Neural cell (in vitro differentiated cells): ENCODE results near the gene VCP. TPM values are rescaled to one million over a fixed set of nuclear protein-coding genes. Genes with fewer than 3 reads are reported as not detected.

Experiments
- H2AFZ ChIP-seq: fragments of 200-600, 300-800 bp; sonication (generic), shearing (Covaris generic); 2 replicates; pipeline ENCODE4 v1.6.0; 2014; ENCODE audit warnings: low read depth, mild to moderate bottlenecking, antibody characterized with exemption, low read length, moderate library complexity
- H3F3A ChIP-seq: fragments of 200-600 bp; shearing (Covaris generic); 2 replicates; pipeline ENCODE4 v1.6.1; 2016; ENCODE audit warnings: mild to moderate bottlenecking, moderate library complexity, mixed read lengths, antibody characterized with exemption, low read length; ENCODE audit not compliant: insufficient read depth, poor library complexity, severe bottlenecking
- H3K27ac ChIP-seq: fragments of 200-600, 300-800 bp; sonication (generic), shearing (Covaris generic); 2 replicates; pipeline ENCODE4 v1.5.1; 2014; ENCODE audit warnings: mild to moderate bottlenecking, low read length, moderate library complexity
- H3K27me3 ChIP-seq: fragments of 300-800, 200-600 bp; sonication (generic), shearing (Covaris generic); 2 replicates; pipeline ENCODE4 v1.6.0; 2014; ENCODE audit warnings: mild to moderate bottlenecking, low read depth, low read length, moderate library complexity; ENCODE audit not compliant: insufficient read depth
- H3K36me3 ChIP-seq: fragments of 300-800, 200-600 bp; sonication (generic), shearing (Covaris generic); 2 replicates; pipeline ENCODE4 v1.5.1; 2014; ENCODE audit warnings: mild to moderate bottlenecking, antibody characterized with exemption, low read length, moderate library complexity; ENCODE audit not compliant: insufficient read depth
- H3K4me2 ChIP-seq: fragments of 300-800, 200-600 bp; sonication (generic), shearing (Covaris generic); 2 replicates; pipeline ENCODE4 v1.6.0; 2014; ENCODE audit warnings: mild to moderate bottlenecking, low read length
- H3K4me3 ChIP-seq: fragments of 300-800, 200-600 bp; sonication (generic), shearing (Covaris generic); 2 replicates; pipeline ENCODE4 v1.5.1; 2014; ENCODE audit warnings: mild to moderate bottlenecking, low read length, moderate library complexity
- H3K79me2 ChIP-seq: fragments of 200-600 bp; shearing (Covaris generic); replicated peaks from 2 replicates; pipeline ENCODE4 v1.6.0; 2014; ENCODE audit warnings: mild to moderate bottlenecking, low read length, moderate library complexity; ENCODE audit not compliant: insufficient read depth
- H3K9ac ChIP-seq: fragments of 300-800, 200-600 bp; sonication (generic), shearing (Covaris generic); 2 replicates; pipeline ENCODE4 v1.6.1; 2016; ENCODE audit warnings: mild to moderate bottlenecking, low read length, mixed read lengths
- H3K9me2 ChIP-seq: fragments of 200-600 bp; shearing (Covaris generic); 2 replicates; pipeline ENCODE4 v1.6.1; 2016; ENCODE audit warnings: mild to moderate bottlenecking, low read length, mixed read lengths; ENCODE audit not compliant: insufficient read depth
- H3K9me3 ChIP-seq: fragments of 200-600, 300-800 bp; sonication (generic), shearing (Covaris generic); 2 replicates; pipeline ENCODE4 v1.6.1; 2016; ENCODE audit warnings: mild to moderate bottlenecking, mixed run types, low read length, moderate library complexity, mixed read lengths
- H4K20me1 ChIP-seq: fragments of 200-600 bp; shearing (Covaris generic); 2 replicates; pipeline ENCODE4 v1.6.1; 2016; ENCODE audit warnings: mild to moderate bottlenecking, mixed run types; ENCODE audit not compliant: insufficient read depth
- EP300 ChIP-seq: fragments of 450-650 bp; conservative IDR thresholded peaks from 2 replicates; pipeline ENCODE4 v1.6.1; 2014; ENCODE audit warnings: antibody characterized with exemption, mild to moderate bottlenecking, moderate library complexity; ENCODE audit not compliant: poor library complexity, severe bottlenecking
- EZH2 ChIP-seq: fragments of 200-600, 300-800 bp; shearing (Covaris generic), sonication (generic); IDR thresholded peaks from 2 replicates; pipeline ENCODE4 v1.6.1; 2014; ENCODE audit warnings: antibody characterized with exemption, low read length, borderline replicate concordance, mild to moderate bottlenecking; ENCODE audit not compliant: insufficient read depth, poor library complexity, severe bottlenecking
- MXI1 ChIP-seq: fragments of 450-650 bp; conservative IDR thresholded peaks from 2 replicates; pipeline ENCODE4 v1.6.1; 2014; ENCODE audit warnings: antibody characterized with exemption, mild to moderate bottlenecking; ENCODE audit not compliant: poor library complexity, severe bottlenecking
- POLR2AphosphoS5 ChIP-seq: IDR thresholded peaks from 2 replicates; pipeline ENCODE4 v1.6.1; 2012
- RAD21 ChIP-seq: fragments of 450-650 bp; conservative IDR thresholded peaks from 2 replicates; pipeline ENCODE4 v1.6.1; 2014; ENCODE audit warnings: antibody characterized with exemption, mild to moderate bottlenecking, moderate library complexity
- SMC3 ChIP-seq: fragments of 450-650 bp; conservative IDR thresholded peaks from 2 replicates; pipeline ENCODE4 v1.6.1; 2014; ENCODE audit warnings: antibody characterized with exemption, mild to moderate bottlenecking, moderate library complexity; ENCODE audit not compliant: poor library complexity
- TAF1 ChIP-seq: IDR thresholded peaks from 2 replicates; pipeline ENCODE4 v1.6.1; 2012; ENCODE audit warnings: low read depth
- polyA plus RNA-seq: library from polyadenylated mRNA; depleted of rRNA; stranded (reverse); fragments of >200 nt; gene quantifications from 2 replicates; pipeline ENCODE4 v1.2.3, GENCODE V29; 2014
- TF ChIP-seq, protein P1 (sequence below): fragments of 450-650 bp; IDR thresholded peaks from 2 replicates; pipeline ENCODE4 v1.5.1; 2014; ENCODE audit warnings: antibody characterized with exemption, mild to moderate bottlenecking, moderate library complexity; ENCODE audit not compliant: poor library complexity, severe bottlenecking
- TF ChIP-seq, protein P2 (sequence below): IDR thresholded peaks from 2 replicates; pipeline ENCODE4 v1.6.1; 2012; ENCODE audit warnings: borderline replicate concordance

VCP gene
- polyA plus RNA-seq, 1 donor from 2014 or later: 139 TPM

DNA sequence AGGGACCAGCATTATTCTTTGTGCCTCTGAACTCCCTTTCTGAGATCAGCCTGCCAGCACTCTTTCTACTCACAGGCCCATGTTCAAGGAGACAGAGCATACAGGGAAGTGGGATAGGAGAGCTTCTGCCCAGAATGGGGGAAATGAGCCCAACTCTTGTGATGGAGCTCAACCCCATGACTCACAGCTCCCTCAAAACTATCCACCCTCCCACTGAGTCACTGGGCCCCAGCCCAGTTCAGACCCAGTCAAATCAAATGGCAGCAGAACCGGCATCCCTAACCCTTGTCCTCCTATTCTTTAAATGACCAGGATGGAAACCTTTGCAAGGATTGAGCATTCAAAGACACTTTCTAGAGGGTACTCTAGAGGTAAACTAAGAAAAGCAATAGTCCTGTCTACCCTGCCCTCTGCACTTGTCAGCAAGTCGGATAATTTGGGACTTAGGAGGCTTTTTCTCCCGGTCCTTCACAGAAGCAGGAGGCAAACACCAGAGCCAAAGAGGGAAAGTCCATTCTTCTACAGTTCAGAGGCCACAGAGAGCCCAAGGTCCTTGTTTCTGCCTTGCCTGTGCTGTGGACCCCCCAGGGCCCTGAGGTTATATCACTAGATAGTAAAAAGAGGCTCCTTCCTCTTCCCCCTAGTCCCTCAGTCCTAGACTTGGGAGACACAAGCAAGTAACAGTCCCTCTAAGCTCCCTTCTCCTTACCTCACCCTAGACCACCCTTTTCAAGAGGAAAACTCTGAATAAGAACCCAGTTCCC is 40.0 kb upstream of the VCP start:
- H2AFZ ChIP-seq: no peak overlapping the region
- H4K20me1 ChIP-seq: no peaks in the 10 kb centered on the region
- TF ChIP-seq RAD21 (no peak), SMC3 (no peak), EP300 (no peak), MXI1 (no peak), POLR2AphosphoS5 (no peak), EZH2 (no peak), TAF1 (no peak)
- TF ChIP-seq, protein P1, sequence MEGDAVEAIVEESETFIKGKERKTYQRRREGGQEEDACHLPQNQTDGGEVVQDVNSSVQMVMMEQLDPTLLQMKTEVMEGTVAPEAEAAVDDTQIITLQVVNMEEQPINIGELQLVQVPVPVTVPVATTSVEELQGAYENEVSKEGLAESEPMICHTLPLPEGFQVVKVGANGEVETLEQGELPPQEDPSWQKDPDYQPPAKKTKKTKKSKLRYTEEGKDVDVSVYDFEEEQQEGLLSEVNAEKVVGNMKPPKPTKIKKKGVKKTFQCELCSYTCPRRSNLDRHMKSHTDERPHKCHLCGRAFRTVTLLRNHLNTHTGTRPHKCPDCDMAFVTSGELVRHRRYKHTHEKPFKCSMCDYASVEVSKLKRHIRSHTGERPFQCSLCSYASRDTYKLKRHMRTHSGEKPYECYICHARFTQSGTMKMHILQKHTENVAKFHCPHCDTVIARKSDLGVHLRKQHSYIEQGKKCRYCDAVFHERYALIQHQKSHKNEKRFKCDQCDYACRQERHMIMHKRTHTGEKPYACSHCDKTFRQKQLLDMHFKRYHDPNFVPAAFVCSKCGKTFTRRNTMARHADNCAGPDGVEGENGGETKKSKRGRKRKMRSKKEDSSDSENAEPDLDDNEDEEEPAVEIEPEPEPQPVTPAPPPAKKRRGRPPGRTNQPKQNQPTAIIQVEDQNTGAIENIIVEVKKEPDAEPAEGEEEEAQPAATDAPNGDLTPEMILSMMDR: no peak
- TF ChIP-seq, protein P2, sequence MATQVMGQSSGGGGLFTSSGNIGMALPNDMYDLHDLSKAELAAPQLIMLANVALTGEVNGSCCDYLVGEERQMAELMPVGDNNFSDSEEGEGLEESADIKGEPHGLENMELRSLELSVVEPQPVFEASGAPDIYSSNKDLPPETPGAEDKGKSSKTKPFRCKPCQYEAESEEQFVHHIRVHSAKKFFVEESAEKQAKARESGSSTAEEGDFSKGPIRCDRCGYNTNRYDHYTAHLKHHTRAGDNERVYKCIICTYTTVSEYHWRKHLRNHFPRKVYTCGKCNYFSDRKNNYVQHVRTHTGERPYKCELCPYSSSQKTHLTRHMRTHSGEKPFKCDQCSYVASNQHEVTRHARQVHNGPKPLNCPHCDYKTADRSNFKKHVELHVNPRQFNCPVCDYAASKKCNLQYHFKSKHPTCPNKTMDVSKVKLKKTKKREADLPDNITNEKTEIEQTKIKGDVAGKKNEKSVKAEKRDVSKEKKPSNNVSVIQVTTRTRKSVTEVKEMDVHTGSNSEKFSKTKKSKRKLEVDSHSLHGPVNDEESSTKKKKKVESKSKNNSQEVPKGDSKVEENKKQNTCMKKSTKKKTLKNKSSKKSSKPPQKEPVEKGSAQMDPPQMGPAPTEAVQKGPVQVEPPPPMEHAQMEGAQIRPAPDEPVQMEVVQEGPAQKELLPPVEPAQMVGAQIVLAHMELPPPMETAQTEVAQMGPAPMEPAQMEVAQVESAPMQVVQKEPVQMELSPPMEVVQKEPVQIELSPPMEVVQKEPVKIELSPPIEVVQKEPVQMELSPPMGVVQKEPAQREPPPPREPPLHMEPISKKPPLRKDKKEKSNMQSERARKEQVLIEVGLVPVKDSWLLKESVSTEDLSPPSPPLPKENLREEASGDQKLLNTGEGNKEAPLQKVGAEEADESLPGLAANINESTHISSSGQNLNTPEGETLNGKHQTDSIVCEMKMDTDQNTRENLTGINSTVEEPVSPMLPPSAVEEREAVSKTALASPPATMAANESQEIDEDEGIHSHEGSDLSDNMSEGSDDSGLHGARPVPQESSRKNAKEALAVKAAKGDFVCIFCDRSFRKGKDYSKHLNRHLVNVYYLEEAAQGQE: no peak
- H3K9me3 ChIP-seq: no peaks in the 10 kb centered on the region
- H3K9ac ChIP-seq: peak overlapping the region; percentile 46
- H3K27me3 ChIP-seq: no peaks in the 10 kb centered on the region
- H3K4me3 ChIP-seq: peak overlapping the region; percentile 97
- peak overlapping the region; percentile 75 for H3K4me2 ChIP-seq
- peaks cover 45% of the 10 kb centered on the region for H3K79me2 ChIP-seq
- H3K36me3 ChIP-seq: no peaks in the 10 kb centered on the region
- no peaks in the 10 kb centered on the region for H3K9me2 ChIP-seq
- peaks cover 6% of the 10 kb centered on the region for H3F3A ChIP-seq
- H3K27ac ChIP-seq: peak overlapping the region; percentile 73

DNA sequence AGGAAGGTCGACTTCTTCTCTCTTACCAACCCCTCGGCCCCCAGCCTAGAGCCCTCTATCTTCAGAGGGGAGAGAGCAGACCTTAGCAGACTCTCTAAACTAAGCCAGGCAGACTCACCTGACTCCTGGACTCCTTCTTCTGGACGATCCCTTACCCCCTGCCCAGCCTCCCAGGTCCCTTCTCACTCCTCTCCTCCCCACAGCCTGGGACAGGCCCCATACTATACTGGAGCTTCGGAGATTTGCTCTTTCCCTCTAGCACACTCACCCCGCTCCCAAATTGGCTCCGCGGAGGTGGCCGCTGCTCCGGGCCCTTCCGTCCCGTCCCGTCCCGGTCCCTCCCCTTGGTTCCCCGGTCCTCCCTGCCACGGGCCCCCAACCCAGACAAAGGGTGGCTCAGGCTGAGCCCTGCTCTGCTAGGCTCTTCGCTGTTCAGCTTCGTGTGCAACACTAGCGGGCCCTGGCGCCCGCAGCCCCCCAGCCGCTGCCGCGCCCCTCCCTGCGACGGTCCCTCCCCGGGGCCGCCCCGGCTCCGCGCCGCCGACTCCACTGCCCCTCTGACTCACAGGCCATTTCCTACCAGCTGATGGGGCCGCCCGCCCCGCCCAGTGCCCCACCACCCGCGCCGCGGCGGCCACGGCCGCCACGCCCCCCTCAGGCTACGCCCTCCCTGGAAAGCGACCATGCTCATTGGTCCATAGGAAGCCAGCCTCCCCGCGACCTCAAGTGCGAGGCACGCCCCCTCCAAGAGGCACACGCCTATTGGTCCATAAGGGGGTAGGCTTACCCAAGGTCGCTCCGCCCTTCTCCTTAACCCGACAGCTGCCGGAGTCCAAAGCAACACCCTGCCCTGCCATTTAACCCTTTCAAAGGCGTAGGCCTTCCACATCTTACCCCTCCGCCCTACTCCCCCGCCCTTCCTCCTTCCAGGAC is 38.8 kb upstream of the VCP start:
- Histone ChIP-seq H3F3A (peaks cover 6% of the 10 kb centered on the region), H2AFZ (peak overlapping the region; percentile 66), H3K27ac (peak overlapping the region; percentile 83)

More for the DNA sequence above, 38.8 kb upstream of the VCP start:
- H3K4me2 ChIP-seq: peak overlapping the region; percentile 98
- no peaks in the 10 kb centered on the region for H3K27me3 ChIP-seq
- H3K9me2 ChIP-seq: no peaks in the 10 kb centered on the region
- peak overlapping the region; percentile 95 for H3K9ac ChIP-seq
- no peaks in the 10 kb centered on the region for H3K9me3 ChIP-seq
- peak overlapping the region; percentile 97 for H3K4me3 ChIP-seq
- TF ChIP-seq, protein P2: peak; percentile 44
- TF ChIP-seq POLR2AphosphoS5: peak; percentile 83
- no peak for TF ChIP-seq EZH2
- peak; percentile 58 for TF ChIP-seq MXI1
- no peaks in the 10 kb centered on the region for H4K20me1 ChIP-seq
- no peaks in the 10 kb centered on the region for H3K36me3 ChIP-seq
- peaks cover 45% of the 10 kb centered on the region for H3K79me2 ChIP-seq
